Testis (tissue), 2 donors: Measurements from ENCODE around the gene PITX1.

ENCODE experiments used
- POLR2A ChIP-seq: fragments of 450-650 bp; IDR thresholded peaks from one replicate; pipeline ENCODE4 v1.6.1; 2017; ENCODE audit warnings: antibody characterized with exemption, mild to moderate bottlenecking, moderate library complexity
- TF ChIP-seq, protein P1 (sequence below), 3 experiments: fragments of 450-650 bp in 2 of 3; fragments of 200-600 bp in 1 of 3; sonication (generic) in 1 of 3; IDR thresholded peaks; one replicate each; pipeline ENCODE4 v1.5.1; 2016 to 2019; ENCODE audit warnings: antibody characterized with exemption in 3 of 3, mild to moderate bottlenecking in 2 of 3, moderate library complexity in 1 of 3

DNA sequence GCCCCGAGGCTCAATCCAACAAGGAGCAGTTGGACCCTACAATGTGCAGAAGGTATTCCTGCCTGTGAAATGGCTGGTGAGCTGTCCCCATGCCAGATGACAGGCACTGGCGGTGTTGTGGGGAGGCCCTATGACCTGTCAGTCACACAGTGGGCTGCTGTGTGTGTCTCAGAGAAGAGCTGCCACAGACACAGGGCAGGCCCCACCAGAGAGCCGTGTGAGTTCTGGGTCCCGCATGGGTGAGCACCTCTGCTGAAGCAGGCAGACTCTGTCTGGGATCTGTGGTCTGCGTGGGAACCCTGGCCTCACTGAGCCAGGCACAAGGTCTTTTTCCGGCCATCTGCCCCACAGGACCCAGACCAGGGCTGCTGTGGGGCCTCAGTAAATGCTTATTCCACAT lies 37.3 kb upstream of the PITX1 start:
- TF ChIP-seq, protein P1, sequence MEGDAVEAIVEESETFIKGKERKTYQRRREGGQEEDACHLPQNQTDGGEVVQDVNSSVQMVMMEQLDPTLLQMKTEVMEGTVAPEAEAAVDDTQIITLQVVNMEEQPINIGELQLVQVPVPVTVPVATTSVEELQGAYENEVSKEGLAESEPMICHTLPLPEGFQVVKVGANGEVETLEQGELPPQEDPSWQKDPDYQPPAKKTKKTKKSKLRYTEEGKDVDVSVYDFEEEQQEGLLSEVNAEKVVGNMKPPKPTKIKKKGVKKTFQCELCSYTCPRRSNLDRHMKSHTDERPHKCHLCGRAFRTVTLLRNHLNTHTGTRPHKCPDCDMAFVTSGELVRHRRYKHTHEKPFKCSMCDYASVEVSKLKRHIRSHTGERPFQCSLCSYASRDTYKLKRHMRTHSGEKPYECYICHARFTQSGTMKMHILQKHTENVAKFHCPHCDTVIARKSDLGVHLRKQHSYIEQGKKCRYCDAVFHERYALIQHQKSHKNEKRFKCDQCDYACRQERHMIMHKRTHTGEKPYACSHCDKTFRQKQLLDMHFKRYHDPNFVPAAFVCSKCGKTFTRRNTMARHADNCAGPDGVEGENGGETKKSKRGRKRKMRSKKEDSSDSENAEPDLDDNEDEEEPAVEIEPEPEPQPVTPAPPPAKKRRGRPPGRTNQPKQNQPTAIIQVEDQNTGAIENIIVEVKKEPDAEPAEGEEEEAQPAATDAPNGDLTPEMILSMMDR (IDR thresholded peaks at IDR 0.05), result no peak
- no peak for TF ChIP-seq POLR2A
